NCI-H2196 treated with DMSO at 0.1 percent for 48 hours (cell line): ENCODE results near the gene SYT12.

Source experiments
- DNase-seq: peaks from one replicate; lab custom pipeline; 2025; ENCODE audit not compliant: unreplicated experiment; lab: John Stamatoyannopoulos, UW

Gene SYT12

DNA sequence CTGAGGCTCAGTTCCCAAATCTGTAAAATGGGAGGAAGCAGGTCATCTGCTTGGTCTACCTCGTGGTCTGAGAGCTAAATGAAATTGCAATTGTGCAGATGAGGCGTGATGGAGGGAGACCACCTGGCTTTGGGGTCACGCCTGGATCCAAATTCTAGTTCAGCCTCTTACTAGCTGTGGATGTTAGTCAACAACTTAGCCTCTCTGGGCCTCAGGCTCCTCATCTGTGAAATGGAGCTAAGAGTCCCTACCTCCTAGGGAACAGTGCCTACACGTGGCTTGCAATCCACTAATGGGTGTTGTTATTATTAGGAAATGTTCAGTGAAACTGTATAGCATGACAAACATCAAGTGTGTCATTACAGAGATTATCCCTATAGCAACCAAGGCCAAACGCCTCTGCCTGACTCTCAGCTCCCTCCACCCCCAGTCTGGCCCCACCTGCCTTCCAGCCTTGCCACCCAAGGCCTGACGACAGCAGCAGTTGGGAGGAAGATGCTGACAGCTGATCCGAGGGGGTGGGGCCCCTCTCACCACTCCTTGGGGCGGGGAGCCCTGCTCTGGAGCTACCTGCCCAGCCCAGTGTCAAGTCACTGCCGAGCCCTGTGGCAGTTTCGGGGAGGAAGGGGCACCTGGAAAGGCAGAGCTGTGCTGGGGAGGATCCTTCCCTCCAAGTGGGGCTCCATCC, 32.0 kb downstream of the SYT12 start:
- DNase-seq, result peak; percentile 85

DNA sequence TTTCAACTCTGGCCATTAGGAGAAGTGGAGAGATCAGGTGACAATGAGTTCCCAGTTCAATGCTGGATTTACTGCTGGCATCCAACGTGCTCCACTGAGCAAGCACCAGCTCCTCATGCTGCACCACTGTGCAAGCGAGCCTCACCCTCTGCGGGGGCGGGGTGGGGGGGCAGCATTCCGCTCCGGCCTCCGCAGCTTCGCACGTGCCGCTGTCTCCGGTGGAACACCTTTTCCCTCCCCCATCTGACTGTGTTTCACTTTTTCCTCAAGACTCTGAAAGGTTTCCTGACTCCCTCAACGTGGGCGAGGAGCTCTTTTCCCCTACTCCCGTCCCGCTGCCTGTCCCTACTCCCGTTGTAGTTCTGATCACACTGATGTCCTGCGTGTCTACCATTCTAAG, 32.9 kb downstream of the SYT12 start:
- no peak for DNase-seq

DNA sequence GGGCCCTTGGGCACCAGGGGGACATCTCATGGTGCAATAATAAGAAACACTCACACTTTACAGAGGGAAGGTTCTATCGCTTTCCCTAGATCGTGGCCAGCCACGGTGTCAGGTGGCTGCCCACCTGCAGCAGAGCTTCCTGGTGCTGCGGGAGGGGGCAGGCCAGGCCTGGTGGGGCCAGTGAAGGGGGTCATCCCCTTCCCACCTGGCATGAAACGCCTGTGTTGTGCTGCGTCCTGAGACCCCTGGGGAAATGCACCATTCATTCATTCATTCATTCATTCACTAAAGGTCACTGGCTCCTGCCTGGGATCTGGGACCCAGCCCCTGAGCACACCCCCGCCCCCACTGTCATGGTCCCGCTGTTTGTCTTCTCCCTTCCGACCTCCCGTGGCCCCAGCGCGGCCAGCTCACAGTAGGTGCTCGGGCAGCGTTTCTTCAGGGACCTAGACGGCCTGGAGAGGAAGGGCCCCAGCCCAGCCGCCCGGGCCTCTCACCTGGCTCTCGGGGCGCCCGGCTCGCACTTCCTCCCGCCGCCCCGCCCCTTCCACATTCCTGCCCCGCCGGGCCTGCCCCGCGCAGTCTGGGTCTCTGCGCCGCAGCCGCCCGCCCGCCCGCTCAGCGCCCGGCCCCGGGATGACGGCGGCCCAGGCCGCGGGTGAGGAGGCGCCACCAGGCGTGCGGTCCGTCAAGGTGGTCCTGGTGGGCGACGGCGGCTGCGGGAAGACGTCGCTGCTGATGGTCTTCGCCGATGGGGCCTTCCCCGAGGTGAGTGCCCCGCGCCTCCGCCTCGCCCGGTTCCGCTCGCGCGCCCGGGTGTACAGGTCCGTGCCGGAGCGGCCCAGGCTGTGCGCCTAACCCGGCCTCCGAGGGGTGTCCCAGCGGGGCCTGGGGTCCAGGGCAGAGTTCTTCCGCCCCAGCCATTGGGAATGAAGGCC, 33.6 kb downstream of the SYT12 start, which contains the start of gene RHOD:
RHOD (plus strand) TSS at position 581 of the 938 bp plus-strand sequence; CDS start at position 637, 56 bp downstream.
- DNase-seq, result no peak

DNA sequence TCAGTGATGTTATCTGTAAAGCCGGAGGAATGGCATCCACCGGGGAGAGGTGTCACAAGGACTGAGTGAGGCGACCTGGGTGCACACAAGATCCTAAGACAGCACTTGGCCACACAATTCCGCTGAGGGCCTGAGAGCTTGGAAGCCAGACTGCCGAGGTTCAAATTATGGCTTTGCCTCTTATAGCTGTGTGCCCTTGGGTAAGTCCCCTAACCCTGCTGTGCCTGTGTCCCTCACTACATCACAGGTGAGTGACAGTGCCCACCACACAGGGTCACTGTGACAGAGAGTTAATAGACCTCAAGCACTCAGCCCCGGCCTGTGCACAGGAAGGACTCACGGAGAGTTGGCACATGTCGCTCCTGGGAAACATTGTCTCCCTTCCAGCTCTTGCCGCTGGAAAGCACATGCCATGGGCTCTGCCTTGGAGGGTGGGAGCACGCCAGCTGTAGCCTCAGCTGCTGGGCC, 34.3 kb downstream of the SYT12 start:
- DNase-seq, result no peak

DNA sequence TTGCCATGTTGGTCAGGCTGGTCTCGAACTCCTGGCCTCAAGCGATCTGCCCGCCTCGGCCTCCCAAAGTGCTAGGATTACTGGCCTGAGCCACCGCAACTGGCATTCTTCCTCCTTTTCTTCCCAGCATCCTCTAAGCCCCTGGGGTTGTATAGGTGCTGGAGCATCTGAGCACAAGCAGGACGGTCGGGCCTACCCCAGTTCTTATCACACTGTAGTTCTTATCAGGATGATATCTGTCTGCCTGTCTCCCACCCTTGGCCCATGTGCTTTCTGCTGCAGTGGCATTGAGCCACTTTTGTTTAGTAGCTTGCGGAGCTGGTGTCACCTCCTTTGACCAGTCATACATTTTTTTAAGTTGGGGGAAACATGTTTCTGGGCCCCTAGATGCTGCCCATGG, 35.6 kb downstream of the SYT12 start:
- no peak for DNase-seq

DNA sequence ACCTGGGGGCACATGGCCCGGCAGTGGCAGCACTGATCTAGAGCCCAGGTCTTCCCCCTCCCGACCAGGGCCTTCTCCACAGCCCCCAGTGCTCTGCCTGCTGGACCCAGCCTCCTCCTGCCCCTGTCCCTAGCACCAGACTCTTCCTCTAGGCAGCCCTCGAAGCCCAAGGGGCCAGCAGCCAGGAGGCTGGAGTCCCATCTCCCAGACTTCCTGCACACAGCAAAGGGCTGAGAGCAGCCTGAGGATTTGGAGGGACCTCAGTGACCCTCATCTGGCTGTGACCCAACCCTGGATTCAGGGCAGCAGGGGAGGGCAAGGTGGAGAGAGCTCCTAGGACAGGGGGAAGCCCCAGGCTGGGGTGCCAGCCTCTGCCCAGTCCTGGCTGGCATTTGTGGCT, 36.7 kb downstream of the SYT12 start:
- DNase-seq, result no peak

DNA sequence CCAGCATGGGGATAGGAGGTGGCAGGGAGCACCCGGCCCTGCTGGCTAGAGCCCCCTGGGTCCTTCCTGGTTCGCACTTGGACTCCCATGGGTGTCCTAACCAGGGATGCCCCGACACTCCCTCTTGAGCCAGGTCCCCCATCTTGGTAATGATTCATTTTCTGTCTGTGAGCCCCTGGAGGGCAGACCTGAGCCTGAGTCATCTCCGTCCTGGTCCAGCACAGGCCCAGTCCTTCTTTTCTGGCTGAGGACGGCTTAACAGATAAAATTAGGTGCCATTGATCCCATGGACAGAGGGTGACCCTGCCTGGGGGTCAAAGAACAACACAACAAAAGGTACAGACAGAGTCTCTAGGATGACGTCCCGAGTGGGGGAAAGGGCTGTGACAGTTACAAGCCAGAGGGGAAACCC, 37.2 kb downstream of the SYT12 start:
- DNase-seq, result no peak

DNA sequence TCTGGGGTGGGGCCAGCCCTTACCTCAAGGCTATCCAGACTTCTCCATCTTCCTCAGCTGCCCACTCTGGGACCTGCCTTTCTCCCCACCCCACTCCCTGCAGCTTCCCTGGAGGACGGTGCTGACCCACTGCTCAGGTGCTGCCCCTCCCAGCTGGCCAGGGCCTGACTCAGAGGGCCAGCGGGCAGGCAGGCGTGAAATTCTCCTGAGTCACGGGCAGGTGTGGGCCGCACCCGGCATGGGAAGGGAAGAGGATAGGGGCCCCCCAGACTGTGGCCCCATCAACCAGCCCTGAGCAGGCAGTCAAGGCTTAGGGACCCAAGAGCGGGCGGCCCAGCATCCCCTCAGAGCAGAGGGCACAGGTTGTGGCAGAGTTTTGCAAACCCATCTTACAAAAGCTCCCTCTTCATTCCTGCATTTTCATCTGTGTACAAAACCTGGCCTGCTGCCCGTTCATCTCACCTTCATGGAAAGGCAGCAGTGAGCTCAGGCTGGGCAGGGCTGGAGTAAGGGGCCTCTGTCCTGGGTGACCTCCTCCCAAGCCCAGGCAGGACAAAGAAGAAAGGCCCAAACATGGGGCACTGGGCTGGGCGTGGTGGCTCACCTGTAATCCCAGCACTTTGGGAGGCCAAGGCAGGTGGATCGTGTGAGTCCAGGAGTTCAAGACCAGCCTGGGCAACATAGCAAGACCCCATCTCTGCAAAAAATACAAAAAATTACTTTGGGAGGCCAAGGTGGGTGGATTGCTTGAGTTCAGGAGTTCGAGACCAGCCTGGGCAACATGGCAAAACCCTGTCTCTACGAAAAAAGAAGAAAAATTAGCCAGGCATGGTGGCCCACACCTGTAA, 39.8 kb downstream of the SYT12 start:
- no peak for DNase-seq

DNA sequence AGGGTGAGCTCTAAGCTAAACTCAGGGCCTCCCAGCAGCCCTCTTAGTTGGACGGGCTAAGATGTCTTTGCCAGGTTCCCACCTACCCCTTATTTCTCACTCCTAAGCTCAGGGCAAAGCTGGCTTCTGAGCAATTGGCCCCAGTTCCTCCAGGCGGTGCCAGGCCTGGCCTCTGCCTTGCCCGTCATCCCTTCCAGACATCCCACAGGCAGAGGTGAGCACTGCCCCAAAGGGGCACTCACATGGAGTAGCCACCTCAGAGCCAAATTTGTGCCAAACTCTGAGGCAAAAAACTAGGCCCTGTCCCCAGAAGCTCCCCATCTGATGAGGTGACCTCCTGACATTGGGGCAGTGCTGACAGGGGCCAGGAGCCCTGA, 43.4 kb downstream of the SYT12 start:
- DNase-seq, result no peak

DNA sequence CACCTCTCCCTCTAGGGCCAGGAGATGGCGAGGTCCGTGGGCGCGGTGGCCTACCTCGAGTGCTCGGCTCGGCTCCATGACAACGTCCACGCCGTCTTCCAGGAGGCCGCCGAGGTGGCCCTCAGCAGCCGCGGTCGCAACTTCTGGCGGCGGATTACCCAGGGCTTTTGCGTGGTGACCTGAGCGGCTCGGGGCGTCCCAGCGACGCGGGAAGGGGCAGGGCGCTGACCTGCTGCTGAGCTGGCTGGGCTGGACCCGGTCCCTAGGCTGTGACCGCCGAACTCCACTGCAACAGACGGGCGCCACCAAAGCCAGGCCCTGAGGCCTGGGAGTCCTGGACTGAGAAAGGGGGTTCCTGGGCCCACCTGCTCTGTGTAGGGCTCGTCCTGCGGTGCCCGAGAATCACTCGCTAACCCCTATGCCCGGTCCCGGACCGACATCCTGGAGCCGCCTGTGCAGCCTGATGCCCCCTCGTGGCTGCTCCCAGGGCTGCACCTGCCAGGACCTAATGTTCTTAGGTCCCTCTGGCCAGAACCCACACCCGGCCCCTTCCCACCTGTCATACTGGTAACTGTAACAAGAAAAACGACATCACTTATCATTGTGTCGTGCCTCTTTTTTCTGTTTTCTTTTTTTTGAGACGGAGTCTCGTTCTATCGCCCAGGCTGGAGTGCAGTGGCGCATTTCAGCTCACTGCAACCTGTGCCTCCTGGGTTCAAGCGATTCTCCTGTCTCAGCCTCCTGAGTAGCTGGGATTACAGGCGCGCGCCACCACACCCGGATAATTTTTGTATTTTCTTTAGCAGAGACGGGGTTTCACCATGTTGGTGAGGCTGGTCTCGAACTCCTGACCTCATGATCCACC, 48.7 kb downstream of the SYT12 start:
- no peak for DNase-seq

DNA sequence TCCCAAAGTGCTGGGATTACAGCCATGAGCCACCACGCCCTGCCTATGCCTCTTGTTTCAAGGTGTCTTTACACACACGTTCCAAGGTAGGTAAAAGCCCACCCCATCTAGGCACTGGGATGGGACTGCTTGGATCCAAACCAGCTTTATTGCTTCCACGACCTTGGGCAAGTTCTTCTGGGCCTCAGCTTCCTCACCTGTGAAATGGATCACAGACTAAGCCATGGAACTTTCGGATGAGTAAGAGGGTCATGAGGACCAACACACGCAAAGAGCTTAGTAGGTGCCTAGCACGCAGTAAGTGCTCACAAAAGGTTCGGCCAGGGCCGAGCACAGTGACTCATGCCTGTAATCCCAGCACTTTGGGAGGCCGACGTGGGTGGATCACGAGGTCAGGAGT, 49.4 kb downstream of the SYT12 start:
- no peak for DNase-seq

DNA sequence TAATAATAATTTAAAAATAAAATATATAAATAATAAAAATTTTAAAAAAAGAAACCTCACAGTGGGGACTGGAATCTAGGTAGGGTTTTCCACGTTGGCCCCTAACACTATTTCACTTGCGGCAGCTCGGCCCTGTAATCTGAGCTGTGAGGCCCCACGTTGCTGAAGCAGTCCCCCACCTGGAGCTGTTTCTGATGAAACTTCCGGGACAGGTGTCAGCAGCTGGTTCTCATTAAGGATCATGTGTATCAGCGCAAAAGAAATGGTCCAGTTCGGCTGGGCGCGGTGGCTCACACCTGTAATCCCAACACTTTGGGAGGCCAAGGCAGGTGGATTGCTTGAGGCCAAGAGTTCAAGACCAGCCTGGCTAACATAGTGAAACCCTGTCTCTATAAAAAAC, 51.0 kb downstream of the SYT12 start:
- DNase-seq, result no peak

DNA sequence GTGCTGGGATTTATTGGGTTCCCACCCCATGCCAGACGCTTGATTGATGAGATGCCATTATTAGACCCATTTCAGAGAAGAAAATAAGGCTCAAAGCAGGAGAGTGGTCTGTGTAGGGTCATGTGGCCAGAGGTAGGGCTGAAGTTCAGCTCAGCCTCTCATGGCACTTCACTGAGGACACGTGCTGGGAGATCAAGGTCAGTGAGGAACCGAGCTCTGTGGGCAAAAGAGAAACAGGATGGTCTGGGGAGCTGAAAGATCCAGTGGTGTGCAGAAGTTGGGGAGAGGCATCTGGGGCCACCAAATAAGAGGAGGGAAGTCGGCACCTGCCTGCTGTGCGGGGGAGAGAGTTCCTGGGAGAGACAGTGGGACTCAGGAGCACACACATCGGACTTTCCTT, 53.3 kb downstream of the SYT12 start:
- DNase-seq, result no peak

DNA sequence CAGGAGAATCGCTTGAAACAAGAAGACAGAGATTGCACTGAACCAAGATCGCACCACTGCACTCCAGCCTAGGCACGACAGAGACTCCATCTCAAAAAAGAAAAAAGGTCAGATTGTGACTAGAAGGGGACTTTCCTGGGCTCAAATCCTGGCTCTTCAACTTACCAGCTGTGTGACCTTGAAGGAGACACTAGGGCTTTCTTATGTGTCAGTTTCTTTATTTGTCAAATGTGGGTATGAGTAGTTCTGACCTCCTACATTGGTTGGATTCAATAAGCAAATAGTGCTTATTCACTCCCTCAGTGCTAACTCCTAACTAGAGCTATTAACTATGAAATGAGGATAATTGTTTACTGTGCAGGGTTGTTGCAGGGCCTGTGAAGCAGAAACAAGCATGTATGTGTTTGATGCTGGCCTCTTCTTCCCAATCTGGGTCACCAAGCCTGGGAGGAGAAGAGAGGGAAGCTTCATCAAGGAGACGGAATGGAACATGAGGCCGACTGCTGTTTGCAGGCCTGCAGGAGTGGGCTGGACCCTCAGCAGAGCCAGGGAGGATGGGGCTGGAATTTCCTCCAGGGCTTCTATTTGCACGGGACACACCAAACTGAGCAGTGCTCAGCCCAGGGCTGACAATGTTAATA, 56.3 kb downstream of the SYT12 start:
- DNase-seq, result no peak

DNA sequence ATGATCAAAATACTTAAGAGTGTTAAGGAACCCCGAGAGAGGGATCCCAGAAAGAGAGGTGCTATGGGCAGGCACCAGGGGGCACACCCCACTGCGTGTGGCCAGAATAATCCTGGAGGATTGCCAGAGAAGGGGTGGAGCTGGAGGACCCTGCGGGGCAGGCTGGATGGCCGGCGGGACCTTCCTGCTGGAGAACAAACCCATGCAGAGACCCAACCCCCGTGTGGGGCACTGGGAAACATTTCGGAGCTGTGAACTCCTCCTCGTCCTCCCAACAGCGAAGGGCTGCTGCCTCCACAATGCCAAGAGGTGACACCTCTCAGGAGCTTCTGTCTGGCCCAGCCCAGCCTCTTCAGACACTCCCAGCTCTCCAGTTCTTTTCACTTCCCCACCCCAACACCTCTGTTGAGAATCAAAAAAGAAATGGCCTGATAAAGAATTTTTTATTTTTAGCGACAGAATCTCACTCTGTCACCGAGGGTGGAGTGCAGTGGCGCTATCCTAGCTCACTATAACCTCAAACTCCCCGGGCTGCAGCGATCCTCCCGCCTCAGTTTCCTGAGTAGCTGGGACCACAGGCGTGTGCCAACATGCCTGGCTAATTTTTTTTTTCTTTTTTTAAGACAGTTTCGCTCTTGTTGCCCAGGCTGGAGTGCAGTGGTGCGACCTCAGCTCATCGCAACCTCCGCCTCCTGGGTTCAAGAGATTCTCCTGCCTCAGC, 59.3 kb downstream of the SYT12 start:
- DNase-seq, result no peak

DNA sequence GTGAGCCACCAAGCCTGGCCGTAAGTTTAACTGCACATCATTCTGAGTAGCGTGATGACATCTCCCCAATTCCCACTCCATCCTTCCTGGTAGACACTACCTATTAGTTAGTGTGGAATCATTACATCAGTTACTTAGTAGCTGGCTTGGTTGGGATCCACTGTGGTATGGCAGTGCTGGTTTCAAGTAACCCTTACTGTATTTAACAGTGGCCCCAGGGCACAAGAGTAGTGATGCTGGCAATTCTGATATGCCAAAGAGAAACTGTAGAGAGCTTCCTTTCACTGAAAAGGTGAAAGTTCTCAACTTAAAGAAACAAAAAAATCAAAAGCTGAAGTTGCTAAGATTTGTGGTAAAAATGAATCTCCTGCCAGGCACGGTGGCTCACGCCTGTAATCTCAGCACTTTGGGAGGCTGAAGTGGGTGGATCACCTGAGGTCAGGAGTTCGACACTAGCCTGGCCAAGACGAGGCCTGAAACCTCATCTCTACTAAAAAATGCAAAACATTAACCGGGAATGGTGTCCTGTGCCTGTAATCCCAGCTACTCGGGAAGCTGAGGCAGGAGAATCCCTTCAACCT, 60.9 kb downstream of the SYT12 start:
- no peak for DNase-seq

DNA sequence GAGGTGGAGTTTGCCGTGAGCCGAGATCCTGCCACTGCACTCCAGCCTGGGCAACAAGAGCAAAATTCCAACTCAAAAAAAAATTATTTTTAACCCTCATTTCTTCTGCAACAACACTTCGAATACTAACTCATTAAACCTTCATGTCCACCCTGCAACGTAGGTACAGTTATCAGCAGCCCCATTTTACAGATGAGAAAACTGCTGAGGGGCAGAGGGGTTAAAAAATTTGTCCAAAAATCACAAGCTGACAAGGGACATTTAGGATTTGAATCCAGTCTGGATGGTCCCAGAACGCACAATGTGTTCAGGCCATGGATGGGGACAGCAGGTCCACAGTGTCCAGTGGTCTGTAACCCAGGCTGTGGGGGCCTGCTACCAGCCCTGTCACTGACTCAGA, 62.7 kb downstream of the SYT12 start:
- no peak for DNase-seq

DNA sequence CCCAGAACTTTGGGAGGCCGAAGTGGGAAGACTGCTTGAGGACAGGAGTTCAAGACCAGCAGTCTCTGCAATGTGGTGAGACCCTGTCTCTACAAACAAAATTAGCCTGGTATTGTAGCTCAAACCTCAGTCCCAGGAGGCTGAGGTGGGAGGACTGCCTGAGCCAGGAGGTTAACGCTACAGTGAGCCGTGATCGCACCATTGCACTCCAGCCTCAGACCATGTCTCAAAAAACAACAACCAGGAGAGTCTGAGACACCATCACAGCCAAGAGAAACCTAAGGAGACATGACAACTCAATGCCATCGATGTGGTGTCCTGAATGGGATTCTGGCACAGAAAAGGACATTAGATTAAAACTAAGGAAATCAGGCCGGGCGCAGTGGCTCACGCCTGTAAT, 67.8 kb downstream of the SYT12 start:
- no peak for DNase-seq

DNA sequence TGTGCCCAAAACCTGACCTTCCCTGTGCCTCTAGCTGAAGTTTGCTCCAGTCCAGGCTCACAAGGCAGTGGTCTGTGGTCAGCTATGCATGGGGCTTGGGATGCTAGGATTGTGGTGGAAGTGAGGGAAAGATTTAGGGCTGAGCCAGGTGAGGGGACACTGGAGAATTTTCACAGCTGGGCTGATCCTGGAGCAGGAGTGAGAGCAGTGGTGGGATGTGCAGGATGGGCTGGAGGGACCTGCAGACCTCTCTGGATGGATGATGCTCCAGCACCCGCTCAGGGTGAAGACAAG, 72.2 kb downstream of the SYT12 start:
- DNase-seq, result no peak
